ENCODE measurements around the gene CAPN11.

CAPN11 gene

GRCh38 chr6:44198684-44199083 lies 40.1 kb downstream of the CAPN11 start:
- ATAC-seq (ENCODE audit: insufficient read depth, low read depth) = no peak
- TF ChIP-seq, protein P1, sequence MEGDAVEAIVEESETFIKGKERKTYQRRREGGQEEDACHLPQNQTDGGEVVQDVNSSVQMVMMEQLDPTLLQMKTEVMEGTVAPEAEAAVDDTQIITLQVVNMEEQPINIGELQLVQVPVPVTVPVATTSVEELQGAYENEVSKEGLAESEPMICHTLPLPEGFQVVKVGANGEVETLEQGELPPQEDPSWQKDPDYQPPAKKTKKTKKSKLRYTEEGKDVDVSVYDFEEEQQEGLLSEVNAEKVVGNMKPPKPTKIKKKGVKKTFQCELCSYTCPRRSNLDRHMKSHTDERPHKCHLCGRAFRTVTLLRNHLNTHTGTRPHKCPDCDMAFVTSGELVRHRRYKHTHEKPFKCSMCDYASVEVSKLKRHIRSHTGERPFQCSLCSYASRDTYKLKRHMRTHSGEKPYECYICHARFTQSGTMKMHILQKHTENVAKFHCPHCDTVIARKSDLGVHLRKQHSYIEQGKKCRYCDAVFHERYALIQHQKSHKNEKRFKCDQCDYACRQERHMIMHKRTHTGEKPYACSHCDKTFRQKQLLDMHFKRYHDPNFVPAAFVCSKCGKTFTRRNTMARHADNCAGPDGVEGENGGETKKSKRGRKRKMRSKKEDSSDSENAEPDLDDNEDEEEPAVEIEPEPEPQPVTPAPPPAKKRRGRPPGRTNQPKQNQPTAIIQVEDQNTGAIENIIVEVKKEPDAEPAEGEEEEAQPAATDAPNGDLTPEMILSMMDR (IDR thresholded peaks at IDR 0.05; ENCODE audit: borderline replicate concordance, extremely low read depth, low read length, poor library complexity, severe bottlenecking) = no peak
- no peak for TF ChIP-seq EZH2 (IDR thresholded peaks at IDR 0.05; ENCODE audit: borderline replicate concordance, low read depth, low read length, severe bottlenecking)
- peaks cover 5% of the 10 kb centered on the region; the same call in 1 of the 2 replicates for H4K20me1 ChIP-seq (ENCODE audit: insufficient read depth, low read length)

GRCh38 chr6:44199883-44200282 lies 41.3 kb downstream of the CAPN11 start:
- no peak overlapping the region for H3K27ac ChIP-seq (ENCODE audit: low read length)
- no peak for TF ChIP-seq EZH2 (IDR thresholded peaks at IDR 0.05; ENCODE audit: borderline replicate concordance, low read depth, low read length, severe bottlenecking)
- TF ChIP-seq, protein P1 (IDR thresholded peaks at IDR 0.05; ENCODE audit: borderline replicate concordance, extremely low read depth, low read length, poor library complexity, severe bottlenecking) = no peak
- H3K9me3 ChIP-seq (ENCODE audit: insufficient read depth, low read length, severe bottlenecking) = no peaks in the 10 kb centered on the region
- no peak overlapping the region for H3K9ac ChIP-seq (ENCODE audit: low read depth, low read length)
- no peak overlapping the region for H2AFZ ChIP-seq (ENCODE audit: low read depth, low read length)
- H3K79me2 ChIP-seq (ENCODE audit: insufficient read depth, low read length) = no peaks in the 10 kb centered on the region
- peaks cover 5% of the 10 kb centered on the region; the same call in 1 of the 2 replicates for H4K20me1 ChIP-seq (ENCODE audit: insufficient read depth, low read length)
- no peak overlapping the region for H3K4me3 ChIP-seq (ENCODE audit: low read depth in 1 of 2, low read length in 2 of 2)
- H3K4me2 ChIP-seq (ENCODE audit: insufficient read depth, low read length) = no peak overlapping the region
- ATAC-seq (ENCODE audit: insufficient read depth, low read depth) (no peak), DNase-seq (no peak)
- no peaks in the 10 kb centered on the region for H3K4me1 ChIP-seq (ENCODE audit: insufficient read depth, low read length)
- no peaks in the 10 kb centered on the region for H3K36me3 ChIP-seq (ENCODE audit: insufficient read depth, low read length)
- peaks cover 8% of the 10 kb centered on the region for H3K27me3 ChIP-seq (ENCODE audit: insufficient read depth, low read length, poor library complexity)

More at GRCh38 chr6:44198684-44199083, 40.1 kb downstream of the CAPN11 start:
- Histone ChIP-seq H3K27me3 (ENCODE audit: insufficient read depth, low read length, poor library complexity) (peaks cover 15% of the 10 kb centered on the region), H2AFZ (ENCODE audit: low read depth, low read length) (no peak overlapping the region), H3K4me1 (ENCODE audit: insufficient read depth, low read length) (no peaks in the 10 kb centered on the region), H3K27ac (ENCODE audit: low read length) (no peak overlapping the region), H3K36me3 (ENCODE audit: insufficient read depth, low read length) (no peaks in the 10 kb centered on the region), H3K9ac (ENCODE audit: low read depth, low read length) (no peak overlapping the region), H3K79me2 (ENCODE audit: insufficient read depth, low read length) (no peaks in the 10 kb centered on the region), H3K4me3 (ENCODE audit: low read depth in 1 of 2, low read length in 2 of 2) (no peak overlapping the region), H3K4me2 (ENCODE audit: insufficient read depth, low read length) (no peak overlapping the region), H3K9me3 (ENCODE audit: insufficient read depth, low read length, severe bottlenecking) (no peaks in the 10 kb centered on the region)
- no peak for DNase-seq

- H3K27ac ChIP-seq (ENCODE audit: low read length) = no peak overlapping the region
- H3K36me3 ChIP-seq (ENCODE audit: insufficient read depth, low read length) = no peaks in the 10 kb centered on the region
- TF ChIP-seq EZH2 (IDR thresholded peaks at IDR 0.05; ENCODE audit: borderline replicate concordance, low read depth, low read length, severe bottlenecking) = no peak
- TF ChIP-seq, protein P1 (IDR thresholded peaks at IDR 0.05; ENCODE audit: borderline replicate concordance, extremely low read depth, low read length, poor library complexity, severe bottlenecking) = no peak
- no peak overlapping the region for H3K9ac ChIP-seq (ENCODE audit: low read depth, low read length)
- no peak for ATAC-seq (ENCODE audit: insufficient read depth, low read depth)
- H3K9me3 ChIP-seq (ENCODE audit: insufficient read depth, low read length, severe bottlenecking) = no peaks in the 10 kb centered on the region
- H3K4me3 ChIP-seq (ENCODE audit: low read depth in 1 of 2, low read length in 2 of 2) = no peak overlapping the region
- peaks cover 5% of the 10 kb centered on the region; the same call in 1 of the 2 replicates for H4K20me1 ChIP-seq (ENCODE audit: insufficient read depth, low read length)
- no peak overlapping the region for H2AFZ ChIP-seq (ENCODE audit: low read depth, low read length)
- H3K4me1 ChIP-seq (ENCODE audit: insufficient read depth, low read length) = no peaks in the 10 kb centered on the region
- peaks cover 3% of the 10 kb centered on the region for H3K27me3 ChIP-seq (ENCODE audit: insufficient read depth, low read length, poor library complexity)
- no peaks in the 10 kb centered on the region for H3K79me2 ChIP-seq (ENCODE audit: insufficient read depth, low read length)
- no peak overlapping the region for H3K4me2 ChIP-seq (ENCODE audit: insufficient read depth, low read length)
- DNase-seq = no peak
Measured at GRCh38 chr6:44201200-44201599, 42.6 kb downstream of the CAPN11 start.

Measured in DND-41 (cell line).